ENCODE measurements around the gene FCGR3B.
"Not testable (repeated sequence)": the region's sequence is repeated elsewhere in the genome, so short reads cannot be mapped to it uniquely, and the experiment has no call there.

GRCh38 chr1:161630128-161630742 is 741 bp downstream of the FCGR3B start:
- TF ChIP-seq, protein P1, sequence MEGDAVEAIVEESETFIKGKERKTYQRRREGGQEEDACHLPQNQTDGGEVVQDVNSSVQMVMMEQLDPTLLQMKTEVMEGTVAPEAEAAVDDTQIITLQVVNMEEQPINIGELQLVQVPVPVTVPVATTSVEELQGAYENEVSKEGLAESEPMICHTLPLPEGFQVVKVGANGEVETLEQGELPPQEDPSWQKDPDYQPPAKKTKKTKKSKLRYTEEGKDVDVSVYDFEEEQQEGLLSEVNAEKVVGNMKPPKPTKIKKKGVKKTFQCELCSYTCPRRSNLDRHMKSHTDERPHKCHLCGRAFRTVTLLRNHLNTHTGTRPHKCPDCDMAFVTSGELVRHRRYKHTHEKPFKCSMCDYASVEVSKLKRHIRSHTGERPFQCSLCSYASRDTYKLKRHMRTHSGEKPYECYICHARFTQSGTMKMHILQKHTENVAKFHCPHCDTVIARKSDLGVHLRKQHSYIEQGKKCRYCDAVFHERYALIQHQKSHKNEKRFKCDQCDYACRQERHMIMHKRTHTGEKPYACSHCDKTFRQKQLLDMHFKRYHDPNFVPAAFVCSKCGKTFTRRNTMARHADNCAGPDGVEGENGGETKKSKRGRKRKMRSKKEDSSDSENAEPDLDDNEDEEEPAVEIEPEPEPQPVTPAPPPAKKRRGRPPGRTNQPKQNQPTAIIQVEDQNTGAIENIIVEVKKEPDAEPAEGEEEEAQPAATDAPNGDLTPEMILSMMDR (IDR thresholded peaks at IDR 0.05): not testable (repeated sequence)
- not testable (repeated sequence) for TF ChIP-seq POLR2A (IDR thresholded peaks at IDR 0.05)

All from stomach (tissue), 4 donors.